Lung (tissue), 12 donors: ENCODE data around the gene CHSY1. TPM values are rescaled to one million over a fixed set of nuclear protein-coding genes. Genes with fewer than 3 reads are reported as not detected.

Source experiments
- ATAC-seq: fragments of 200-7000 bp; cut with Tn5 transposase; one replicate; pipeline ENCODE4 v1.9.1; 2020; ENCODE audit warnings: moderate number of reproducible peaks; ENCODE audit not compliant: insufficient read depth, low FRiP score
- DNase-seq, 3 donors: peaks; one replicate each; pipeline ENCODE4 v3.0.0-alpha.2; 2013 to 2017
- H3K27ac ChIP-seq, 2 donors: one replicate each; pipeline ENCODE4 v1.5.1; 2013; ENCODE audit warnings: mild to moderate bottlenecking in 2 of 2, moderate library complexity in 2 of 2, control low read depth in 1 of 2, inconsistent platforms in 1 of 2, low read depth in 1 of 2, low read length in 1 of 2
- H3K27me3 ChIP-seq, 3 donors: one replicate each; pipeline ENCODE4 v1.5.1; 2013; ENCODE audit warnings: low read length in 2 of 3; ENCODE audit not compliant: control insufficient read depth in 3 of 3, insufficient read depth in 3 of 3
- H3K36me3 ChIP-seq, 4 donors: one replicate each; pipeline ENCODE4 v1.5.1; 2013; ENCODE audit warnings: low read length in 4 of 4, mild to moderate bottlenecking in 1 of 4, moderate library complexity in 1 of 4; ENCODE audit not compliant: control insufficient read depth in 4 of 4, insufficient read depth in 4 of 4
- H3K4me1 ChIP-seq, 5 donors: one replicate each; pipeline ENCODE4 v1.5.1; 2013; ENCODE audit warnings: low read length in 5 of 5, mild to moderate bottlenecking in 2 of 5, moderate library complexity in 1 of 5; ENCODE audit not compliant: control insufficient read depth in 5 of 5, insufficient read depth in 5 of 5
- H3K4me3 ChIP-seq: one replicate; pipeline ENCODE4 v1.5.1; 2013; ENCODE audit warnings: mild to moderate bottlenecking, control low read depth, moderate library complexity
- H3K9ac ChIP-seq, 2 donors: one replicate each; pipeline ENCODE4 v1.5.1; 2013; ENCODE audit warnings: low read length in 2 of 2, control low read depth in 1 of 2; ENCODE audit not compliant: insufficient read depth in 1 of 2
- H3K9me3 ChIP-seq, 4 donors: one replicate each; pipeline ENCODE4 v1.5.1; 2013; ENCODE audit warnings: low read length in 3 of 4, mild to moderate bottlenecking in 1 of 4, moderate library complexity in 1 of 4; ENCODE audit not compliant: control insufficient read depth in 4 of 4, insufficient read depth in 3 of 4
- CTCF ChIP-seq: IDR thresholded peaks from 2 replicates; pipeline ENCODE4 v1.5.1; 2012; ENCODE audit warnings: mild to moderate bottlenecking; ENCODE audit errors: control extremely low read depth, extremely low read depth
- WGBS, 2 donors: extraction: QIAGEN DNeasy Blood & Tissue Kit; methylation state at CpG; one replicate each; pipeline ENCODE4 v1.1.7; 2013; 5-methylcytosine and 5-hydroxymethylcytosine counted together
- polyA plus RNA-seq, 2 donors: library from polyadenylated mRNA; stranded (reverse); fragments of 200-250 nt; gene quantifications; one replicate each; pipeline ENCODE4 v1.2.1, GENCODE V29; 2013
- total RNA-seq, 2 donors: library from RNA; depleted of rRNA in 1 of 2; stranded (reverse); fragments of >200 nt in 1 of 2; gene quantifications; one replicate each; pipeline ENCODE4 v1.2.1, GENCODE V29; 2014 to 2021
- donor health status: control.
- donor health status: control.
- donor health status: Bipolar disorder and iron deficiency.
- donor health status: healthy.
- donor health status: DM: yes; HTN: yes; CAD: no.

The CHSY1 gene
- total and polyA plus RNA-seq, 4 donors: 11.8 to 52.2 (median 30.4) TPM

- peaks cover 0 to 2% (median 0%) of the 10 kb centered on the region in 3 donors for H3K27me3 ChIP-seq
- H3K4me3 ChIP-seq: no peak overlapping the region
- H3K27ac ChIP-seq: no peak overlapping the region
- no peak for TF ChIP-seq CTCF
- ATAC-seq (no peak), DNase-seq (no peak)
- H3K4me1 ChIP-seq: peaks cover 0 to 8% (median 2%) of the 10 kb centered on the region in 5 donors
- peaks cover 0 to 5% (median 1%) of the 10 kb centered on the region in 4 donors for H3K9me3 ChIP-seq
- no peaks in the 10 kb centered on the region for H3K36me3 ChIP-seq
- no peak overlapping the region for H3K9ac ChIP-seq
- WGBS, 2 donors: 60 to 79% methylated on average over 13 of the region's 13 CpGs
Observed at GRCh38 chr15:101133751-101134261, 118.0 kb downstream of the CHSY1 start.

GRCh38 chr15:101133181-101133460 lies 118.7 kb downstream of the CHSY1 start:
- H3K27me3 ChIP-seq: peaks cover 0 to 2% (median 0%) of the 10 kb centered on the region in 3 donors
- ATAC-seq (no peak), DNase-seq (no peak)
- peaks cover 0 to 8% (median 1%) of the 10 kb centered on the region in 4 donors for H3K9me3 ChIP-seq
- WGBS, 2 donors: 95 to 99% methylated on average over 8 of the region's 8 CpGs
- H3K4me1 ChIP-seq: peaks cover 3 to 9% (median 8%) of the 10 kb centered on the region in 5 donors
- no peak overlapping the region for H3K9ac ChIP-seq
- no peaks in the 10 kb centered on the region for H3K36me3 ChIP-seq
- no peak for TF ChIP-seq CTCF
- H3K4me3 ChIP-seq: no peak overlapping the region
- no peak overlapping the region for H3K27ac ChIP-seq

- H3K27ac ChIP-seq: no peak overlapping the region
- H3K27me3 ChIP-seq: peaks cover 0 to 2% (median 0%) of the 10 kb centered on the region in 3 donors
- no peaks in the 10 kb centered on the region for H3K36me3 ChIP-seq
- ATAC-seq: no peak
- H3K4me1 ChIP-seq: peaks cover 5 to 15% (median 9%) of the 10 kb centered on the region in 5 donors
- peaks cover 0 to 8% (median 1%) of the 10 kb centered on the region in 4 donors for H3K9me3 ChIP-seq
- 93 to 94% methylated on average over 20 of the region's 20 CpGs for WGBS, 2 donors
- H3K4me3 ChIP-seq: no peak overlapping the region
- no peak overlapping the region for H3K9ac ChIP-seq
- no peak for TF ChIP-seq CTCF
- DNase-seq: no peak
Observed at GRCh38 chr15:101132390-101133180, 119.3 kb downstream of the CHSY1 start.
